HEK293 (cell line): ENCODE measurements around the gene MECP2.

Experiments
- CTCF ChIA-PET: fragments of 350-600 bp; formaldehyde crosslinking; extraction: SDS; loops from one replicate; lab custom pipeline; 2021; ENCODE audit warnings: antibody characterized with exemption; lab: Yijun Ruan, JAX
- POLR2A ChIA-PET: fragments of 300-600 bp; formaldehyde crosslinking; extraction: SDS; loops from one replicate; lab custom pipeline; 2020; ENCODE audit warnings: antibody characterized with exemption, inconsistent platforms; lab: Yijun Ruan, JAX
- H3K27ac ChIP-seq: fragments of 200-500 bp; sonication (Bioruptor generic); 2 replicates; pipeline ENCODE4 v1.5.1; 2014; ENCODE audit warnings: low read depth, low read length, control low read depth, inconsistent platforms; ENCODE audit errors: extremely low read depth
- H3K36me3 ChIP-seq, 2 experiments: fragments of 200-500 bp in 1 of 2; sonication (Bioruptor generic) in 1 of 2; 1 replicate in 1 of 2; 2 replicates in 1 of 2; pipeline ENCODE4 v1.5.1; 2014 to 2017; ENCODE audit warnings: inconsistent platforms in 2 of 2, low read length in 2 of 2; ENCODE audit not compliant: control insufficient read depth in 2 of 2, insufficient read depth in 1 of 2
- H3K4me1 ChIP-seq: fragments of 200-500 bp; sonication (Bioruptor generic); 2 replicates; pipeline ENCODE4 v1.5.1; 2014; ENCODE audit warnings: mild to moderate bottlenecking, low read length, inconsistent platforms; ENCODE audit not compliant: control insufficient read depth, insufficient read depth
- H3K4me3 ChIP-seq: 2 replicates; pipeline ENCODE4 v1.5.1; 2011; ENCODE audit warnings: low read depth, mild to moderate bottlenecking, control low read depth, low read length, moderate library complexity
- H3K9me3 ChIP-seq: fragments of 200-500 bp; sonication (Bioruptor generic); 2 replicates; pipeline ENCODE4 v1.5.1; 2014; ENCODE audit warnings: low read depth, low read length, inconsistent platforms; ENCODE audit not compliant: control insufficient read depth, insufficient read depth
- BCL6B ChIP-seq: fragments of 450-650 bp; formaldehyde crosslinking; IDR thresholded peaks from 2 replicates; pipeline ENCODE4 v1.5.1; 2017; ENCODE audit warnings: missing biosample characterization, missing genetic modification characterization
- KLF1 ChIP-seq: fragments of 450-650 bp; formaldehyde crosslinking; IDR thresholded peaks from 2 replicates; pipeline ENCODE4 v1.5.1; 2016; ENCODE audit warnings: missing biosample characterization, missing genetic modification characterization
- KLF17 ChIP-seq: fragments of 450-650 bp; formaldehyde crosslinking; IDR thresholded peaks from 2 replicates; pipeline ENCODE4 v1.5.1; 2016; ENCODE audit warnings: missing biosample characterization, missing genetic modification characterization
- KLF9 ChIP-seq: fragments of 450-650 bp; formaldehyde crosslinking; IDR thresholded peaks from 2 replicates; pipeline ENCODE4 v1.5.1; 2016; ENCODE audit warnings: missing biosample characterization, missing genetic modification characterization, low read depth
- PRDM2 ChIP-seq: fragments of 450-650 bp; formaldehyde crosslinking; IDR thresholded peaks from 2 replicates; pipeline ENCODE4 v1.5.1; 2016; ENCODE audit warnings: missing biosample characterization, missing genetic modification characterization, borderline replicate concordance
- SCRT2 ChIP-seq: fragments of 450-650 bp; formaldehyde crosslinking; IDR thresholded peaks from 2 replicates; pipeline ENCODE4 v1.5.1; 2016; ENCODE audit warnings: missing biosample characterization, missing genetic modification characterization
- ZBTB17 ChIP-seq: fragments of 450-650 bp; formaldehyde crosslinking; IDR thresholded peaks from 2 replicates; pipeline ENCODE4 v1.5.1; 2016; ENCODE audit warnings: missing biosample characterization, missing genetic modification characterization
- ZBTB21 ChIP-seq: fragments of 450-650 bp; formaldehyde crosslinking; IDR thresholded peaks from 2 replicates; pipeline ENCODE4 v1.5.1; 2017; ENCODE audit warnings: missing biosample characterization, missing genetic modification characterization
- ZBTB48 ChIP-seq: fragments of 450-650 bp; formaldehyde crosslinking; IDR thresholded peaks from 2 replicates; pipeline ENCODE4 v1.5.1; 2016; ENCODE audit warnings: missing biosample characterization, missing genetic modification characterization
- ZFHX2 ChIP-seq: fragments of 450-650 bp; formaldehyde crosslinking; conservative IDR thresholded peaks from 2 replicates; pipeline ENCODE4 v1.5.1; 2016; ENCODE audit warnings: missing biosample characterization, missing genetic modification characterization
- ZFP3 ChIP-seq: fragments of 450-650 bp; formaldehyde crosslinking; IDR thresholded peaks from 2 replicates; pipeline ENCODE4 v1.5.1; 2016; ENCODE audit warnings: low read depth, missing biosample characterization, missing genetic modification characterization
- ZNF148 ChIP-seq: fragments of 450-650 bp; formaldehyde crosslinking; IDR thresholded peaks from 2 replicates; pipeline ENCODE4 v1.5.0; 2017; ENCODE audit warnings: missing biosample characterization, missing genetic modification characterization, borderline replicate concordance
- ZNF19 ChIP-seq: fragments of 450-650 bp; formaldehyde crosslinking; IDR thresholded peaks from 2 replicates; pipeline ENCODE4; 2016; ENCODE audit warnings: missing biosample characterization, missing genetic modification characterization, low read depth
- ZNF221 ChIP-seq: fragments of 450-650 bp; formaldehyde crosslinking; IDR thresholded peaks from 2 replicates; pipeline ENCODE4 v1.5.1; 2017; ENCODE audit warnings: missing biosample characterization, missing genetic modification characterization, borderline replicate concordance
- ZNF239 ChIP-seq: fragments of 450-650 bp; formaldehyde crosslinking; IDR thresholded peaks from 2 replicates; pipeline ENCODE4 v1.5.1; 2016; ENCODE audit warnings: missing biosample characterization, missing genetic modification characterization
- ZNF24 ChIP-seq: fragments of 450-650 bp; formaldehyde crosslinking; IDR thresholded peaks from 2 replicates; pipeline ENCODE4 v1.5.1; 2016; ENCODE audit warnings: missing biosample characterization, missing genetic modification characterization
- ZNF280C ChIP-seq: fragments of 450-650 bp; formaldehyde crosslinking; IDR thresholded peaks from 2 replicates; pipeline ENCODE4 v1.5.1; 2016; ENCODE audit warnings: missing biosample characterization, missing genetic modification characterization
- ZNF311 ChIP-seq: fragments of 450-650 bp; formaldehyde crosslinking; IDR thresholded peaks from 2 replicates; pipeline ENCODE4 v1.5.1; 2017; ENCODE audit warnings: missing biosample characterization, missing genetic modification characterization, borderline replicate concordance
- ZNF341 ChIP-seq: fragments of 450-650 bp; formaldehyde crosslinking; IDR thresholded peaks from 2 replicates; pipeline ENCODE4; 2016; ENCODE audit warnings: low read depth, missing biosample characterization, missing genetic modification characterization
- ZNF510 ChIP-seq: fragments of 450-650 bp; formaldehyde crosslinking; IDR thresholded peaks from 2 replicates; pipeline ENCODE4 v1.5.1; 2018; ENCODE audit warnings: mild to moderate bottlenecking, missing genetic modification characterization, missing biosample characterization; ENCODE audit not compliant: insufficient replicate concordance
- ZNF621 ChIP-seq: fragments of 450-650 bp; formaldehyde crosslinking; IDR thresholded peaks from 2 replicates; pipeline ENCODE4 v1.5.1; 2017; ENCODE audit warnings: missing biosample characterization, missing genetic modification characterization
- ZNF624 ChIP-seq: fragments of 450-650 bp; formaldehyde crosslinking; IDR thresholded peaks from 2 replicates; pipeline ENCODE4 v1.5.1; 2017; ENCODE audit warnings: missing biosample characterization, missing genetic modification characterization
- ZNF670 ChIP-seq: fragments of 450-650 bp; formaldehyde crosslinking; IDR thresholded peaks from 2 replicates; pipeline ENCODE4 v1.5.1; 2016; ENCODE audit warnings: missing biosample characterization, missing genetic modification characterization, low read depth

The MECP2 gene

GRCh38 chrX:154030715-154031305 lies 66.7 kb downstream of the MECP2 start:
- Histone ChIP-seq H3K36me3 (peaks cover 0 to 64% of the 10 kb centered on the region in 2 experiments; a peak in 2 of 3 replicates), H3K4me3 (no peak overlapping the region), H3K9me3 (no peaks in the 10 kb centered on the region), H3K4me1 (no peaks in the 10 kb centered on the region), H3K27ac (no peak overlapping the region)
- TF ChIP-seq ZNF19 (no peak), ZFP3 (tag by site-specific recombination) (no peak), ZNF621 (no peak), ZNF148 (tag by site-specific recombination) (no peak), ZNF670 (tag by site-specific recombination) (no peak), BCL6B (tag by site-specific recombination) (no peak), ZNF624 (no peak), ZNF221 (tag by site-specific recombination) (no peak), KLF1 (tag by site-specific recombination) (no peak), KLF17 (tag by site-specific recombination) (no peak), KLF9 (tag by site-specific recombination) (no peak), ZNF24 (tag by site-specific recombination) (no peak), ZNF510 (tag by site-specific recombination) (no peak), ZNF239 (tag by site-specific recombination) (no peak), ZNF311 (tag by site-specific recombination) (no peak), SCRT2 (tag by site-specific recombination) (no peak), ZBTB21 (tag by site-specific recombination) (no peak), ZFHX2 (no peak)
- POLR2A ChIA-PET: no interaction called here
- CTCF ChIA-PET: interaction anchor here (0.7 kb wide), 1 partner anchor 15 kb away, joined by 5 read pairs; no protein-coding TSS in a partner anchor

- H3K27ac ChIP-seq: no peak overlapping the region
- ChIA-PET POLR2A (no interaction called here), CTCF (no interaction called here)
- no peaks in the 10 kb centered on the region for H3K4me1 ChIP-seq
- peaks cover 0 to 64% of the 10 kb centered on the region in 2 experiments; a peak in 2 of 3 replicates for H3K36me3 ChIP-seq
- no peak overlapping the region for H3K4me3 ChIP-seq
- no peaks in the 10 kb centered on the region for H3K9me3 ChIP-seq
- no peak for TF ChIP-seq ZBTB17 (tag by site-specific recombination)
- TF ChIP-seq PRDM2 (tag by site-specific recombination): no peak
- no peak for TF ChIP-seq ZNF341 (tag by site-specific recombination)
- TF ChIP-seq ZNF280C (tag by site-specific recombination): no peak
- no peak for TF ChIP-seq ZBTB48
Measured at GRCh38 chrX:154030266-154030665, 67.3 kb downstream of the MECP2 start.
